K562 (cell line): ENCODE measurements around the gene PELI1. TPM values are rescaled to one million over a fixed set of nuclear protein-coding genes. Genes with fewer than 3 reads are reported as not detected.

Source experiments
- CREB1 ChIP-seq, 2 experiments: sonication (generic) in 1 of 2; formaldehyde crosslinking in 1 of 2; IDR thresholded peaks; 2 replicates each; pipeline versions ENCODE4 v1.6.1 to v1.8.0; 2012 to 2022; ENCODE audit warnings: inconsistent platforms in 1 of 2, mild to moderate bottlenecking in 1 of 2, missing genetic modification reagents in 1 of 2, moderate library complexity in 1 of 2
- FOXJ3 ChIP-seq: sonication (generic); formaldehyde crosslinking; IDR thresholded peaks from 2 replicates; pipeline ENCODE4 v1.4.0; 2020; ENCODE audit warnings: mild to moderate bottlenecking, missing genetic modification reagents
- MBD1 ChIP-seq: fragments of 250-450 bp; sonication (Bioruptor Pico); IDR thresholded peaks from 2 replicates; pipeline ENCODE4 v1.8.0; 2022; ENCODE audit warnings: inconsistent platforms
- NFIC ChIP-seq: fragments of 450-650 bp; IDR thresholded peaks from 2 replicates; pipeline ENCODE4 v1.6.1; 2017; ENCODE audit warnings: mild to moderate bottlenecking, inconsistent platforms
- PCBP2 ChIP-seq: fragments of 200-400 bp; formaldehyde crosslinking; IDR thresholded peaks from 2 replicates; pipeline ENCODE4 v1.6.1; 2018; ENCODE audit warnings: low read length, low read depth, mild to moderate bottlenecking, moderate library complexity; ENCODE audit not compliant: poor library complexity, severe bottlenecking
- POLR3G ChIP-seq: IDR thresholded peaks from 2 replicates; pipeline ENCODE4 v1.6.1; 2011; ENCODE audit not compliant: insufficient read length, insufficient replicate concordance; ENCODE audit errors: extremely low read depth
- RBM22 ChIP-seq: fragments of 200-400 bp; formaldehyde crosslinking; IDR thresholded peaks from 2 replicates; pipeline ENCODE4 v1.6.1; 2018; ENCODE audit warnings: low read length, low read depth; ENCODE audit not compliant: poor library complexity, severe bottlenecking
- SMC3 ChIP-seq: conservative IDR thresholded peaks from 2 replicates; pipeline ENCODE4 v1.6.1; 2011; ENCODE audit warnings: low read depth, low read length, improper control_type of control experiment; ENCODE audit not compliant: insufficient read depth
- SP1 ChIP-seq: sonication (generic); formaldehyde crosslinking; IDR thresholded peaks from 2 replicates; pipeline ENCODE4 v1.8.1; 2022; ENCODE audit warnings: mild to moderate bottlenecking, missing genetic modification reagents
- TEAD2 ChIP-seq: fragments of 450-650 bp; IDR thresholded peaks from 2 replicates; pipeline ENCODE4 v1.6.1; 2016; ENCODE audit warnings: missing genetic modification characterization, control low read depth, missing compliant biosample characterization
- TRIM25 ChIP-seq: fragments of 450-650 bp; IDR thresholded peaks from 2 replicates; pipeline ENCODE4 v1.7.0; 2016; ENCODE audit warnings: borderline replicate concordance
- YY1 ChIP-seq, 3 experiments: IDR thresholded peaks; 2 replicates each; pipeline ENCODE4 v1.6.1; 2011; ENCODE audit warnings: low read length in 2 of 3, mild to moderate bottlenecking in 2 of 3, moderate library complexity in 2 of 3, borderline replicate concordance in 1 of 3, control low read depth in 1 of 3, low read depth in 1 of 3; ENCODE audit not compliant: insufficient read depth in 3 of 3, insufficient replicate concordance in 2 of 3, control insufficient read depth in 1 of 3, insufficient read length in 1 of 3; ENCODE audit errors: extremely low read depth in 1 of 3
- ZBTB34 ChIP-seq: fragments of 250-450 bp; sonication (Bioruptor Pico); IDR thresholded peaks from 2 replicates; pipeline ENCODE4 v1.8.0; 2021; ENCODE audit warnings: mild to moderate bottlenecking, moderate library complexity
- ZNF324 ChIP-seq: fragments of 250-450 bp; sonication (Bioruptor Pico); IDR thresholded peaks from 2 replicates; pipeline ENCODE4 v1.4.0; 2020; ENCODE audit warnings: mild to moderate bottlenecking
- polyA plus RNA-seq, 8 experiments: library from polyadenylated mRNA; depleted of rRNA in 4 of 8; stranded (reverse) in 5 of 8; unstranded in 3 of 8; fragments of >200 nt; fragmentation: Nextera tagmentation in 2 of 8; fragmentation: Illumina TruSeq in 1 of 8; extraction: Ambion mirVana in 2 of 8; extraction: Trizol in 1 of 8; gene quantifications; 2 replicates each; pipeline versions ENCODE4 v1.2.1 to v1.2.3, GENCODE V29; 2011 to 2014; ENCODE audit warnings: inconsistent platforms in 1 of 8, missing spikeins in 1 of 8
- total RNA-seq, 7 experiments: library from RNA; depleted of rRNA in 6 of 7; stranded (reverse); fragments of >200 nt in 6 of 7; fragmentation: Illumina TruSeq in 2 of 7; extraction: Trizol in 2 of 7; gene quantifications; 2 replicates each; pipeline versions ENCODE4 v1.2.1 to v1.2.3, GENCODE V29; 2011 to 2021; ENCODE audit warnings: low replicate concordance in 1 of 7

The PELI1 gene
- total and polyA plus RNA-seq, 9 of the 15 experiments (the other 6 are each of a cell fraction or from before 2014, with no cell fraction given), result 3.3 to 19.2 (median 12.5) TPM

- no peak for TF ChIP-seq ZBTB34 (CRISPR knock-in tag)
- TF ChIP-seq CREB1 (IDR thresholded peaks at IDR 0.05), result 0 out of 2 replicates have a peak, but pooled peaks have one; percentile 11
- TF ChIP-seq CREB1 (CRISPR knock-in tag; IDR thresholded peaks at IDR 0.05), result peak; percentile 67
- TF ChIP-seq RBM22, result peak; percentile 56
- TF ChIP-seq NFIC, result peak; percentile 83
- no peak for TF ChIP-seq POLR3G
- TF ChIP-seq TRIM25, result no peak
- 0 out of 2 replicates have a peak, but pooled peaks have one; percentile 16 for TF ChIP-seq SMC3
- no peak for TF ChIP-seq TEAD2 (tag)
- TF ChIP-seq SP1 (CRISPR knock-in tag), result peak; percentile 79
- TF ChIP-seq ZNF324 (CRISPR knock-in tag), result no peak
- peak in 1 of 3 experiments; percentile 33 for TF ChIP-seq YY1 (IDR thresholded peaks at IDR 0.05; ENCODE audit: borderline replicate concordance in 1 of 3, control insufficient read depth in 1 of 3, extremely low read depth in 1 of 3, insufficient read depth in 3 of 3, insufficient read length in 1 of 3, insufficient replicate concordance in 2 of 3, low read depth in 1 of 3, low read length in 2 of 3)
- TF ChIP-seq PCBP2, result no peak
- TF ChIP-seq FOXJ3 (CRISPR knock-in tag), result no peak
- TF ChIP-seq MBD1, result no peak
Observed at GRCh38 chr2:64144057-64145013, at the start of gene PELI1 (continued).
